H9 (cell line): ENCODE results near the gene MYO1F. TPM values are rescaled to one million over a fixed set of nuclear protein-coding genes. Genes with fewer than 3 reads are reported as not detected.

Experiments used
- DNase-seq: peaks from one replicate; pipeline ENCODE4 v3.0.0-alpha.2; 2017
- H2AFZ ChIP-seq: one replicate; pipeline ENCODE4 v1.6.1; 2013; ENCODE audit warnings: mild to moderate bottlenecking, low read length, control low read depth, moderate library complexity
- H2AK5ac ChIP-seq: 2 replicates; pipeline ENCODE4 v1.6.1; 2013; ENCODE audit warnings: low read length, control low read depth, mixed read lengths; ENCODE audit not compliant: insufficient read length
- H2BK120ac ChIP-seq: one replicate; pipeline ENCODE4 v1.6.1; 2013; ENCODE audit warnings: low read depth, mild to moderate bottlenecking, low read length, control low read depth, inconsistent platforms; ENCODE audit not compliant: poor library complexity, severe bottlenecking
- H2BK12ac ChIP-seq: 2 replicates; pipeline ENCODE4 v1.6.1; 2013; ENCODE audit warnings: low read length, control low read depth, mixed read lengths, low read depth; ENCODE audit not compliant: insufficient read length
- H2BK15ac ChIP-seq: 2 replicates; pipeline ENCODE4 v1.6.1; 2013; ENCODE audit warnings: low read depth, low read length, control low read depth
- H2BK20ac ChIP-seq: one replicate; pipeline ENCODE4 v1.6.1; 2013; ENCODE audit warnings: low read depth, mild to moderate bottlenecking, low read length, control low read depth, inconsistent platforms; ENCODE audit not compliant: poor library complexity, severe bottlenecking
- H2BK5ac ChIP-seq: 2 replicates; pipeline ENCODE4 v1.6.1; 2013; ENCODE audit warnings: low read length, control low read depth, mixed read lengths; ENCODE audit not compliant: insufficient read length
- H3K14ac ChIP-seq: 2 replicates; pipeline ENCODE4 v1.6.1; 2013; ENCODE audit warnings: low read length, control low read depth; ENCODE audit not compliant: insufficient read depth
- H3K18ac ChIP-seq: 2 replicates; pipeline ENCODE4 v1.6.1; 2013; ENCODE audit warnings: low read depth, mild to moderate bottlenecking, mixed read lengths, low read length, control low read depth; ENCODE audit not compliant: insufficient read length
- H3K23ac ChIP-seq: 2 replicates; pipeline ENCODE4 v1.6.1; 2013; ENCODE audit warnings: low read length, control low read depth, mixed read lengths, low read depth; ENCODE audit not compliant: insufficient read length
- H3K23me2 ChIP-seq: 2 replicates; pipeline ENCODE4 v1.6.1; 2013; ENCODE audit warnings: low read depth, mild to moderate bottlenecking, mixed read lengths, low read length, control low read depth; ENCODE audit not compliant: insufficient read length, poor library complexity, severe bottlenecking
- H3K27ac ChIP-seq: 2 replicates; pipeline ENCODE4 v1.5.1; 2013; ENCODE audit warnings: low read length, control low read depth, mixed read lengths, low read depth; ENCODE audit not compliant: insufficient read length
- H3K27me3 ChIP-seq: 2 replicates; pipeline ENCODE4 v1.6.1; 2013; ENCODE audit warnings: low read length, control low read depth, inconsistent platforms; ENCODE audit not compliant: insufficient read depth
- H3K4ac ChIP-seq: 2 replicates; pipeline ENCODE4 v1.6.1; 2013; ENCODE audit warnings: low read depth, mild to moderate bottlenecking, control low read depth, inconsistent platforms, low read length, moderate library complexity
- H3K4me1 ChIP-seq: 2 replicates; pipeline ENCODE4 v1.6.1; 2013; ENCODE audit warnings: low read length, control low read depth, inconsistent platforms; ENCODE audit not compliant: insufficient read depth
- H3K4me2 ChIP-seq: 2 replicates; pipeline ENCODE4 v1.6.1; 2013; ENCODE audit warnings: low read length, control low read depth, mixed read lengths; ENCODE audit not compliant: insufficient read length, insufficient read depth
- H3K56ac ChIP-seq: 2 replicates; pipeline ENCODE4 v1.6.1; 2013; ENCODE audit warnings: low read depth, mild to moderate bottlenecking, mixed read lengths, low read length, control low read depth; ENCODE audit not compliant: insufficient read length
- H3K79me1 ChIP-seq: 2 replicates; pipeline ENCODE4 v1.6.1; 2013; ENCODE audit warnings: low read depth, mild to moderate bottlenecking, moderate library complexity, low read length, control low read depth, inconsistent platforms; ENCODE audit not compliant: insufficient read depth, poor library complexity, severe bottlenecking
- H3K79me2 ChIP-seq: 2 replicates; pipeline ENCODE4 v1.6.1; 2013; ENCODE audit warnings: low read length, control low read depth, inconsistent platforms; ENCODE audit not compliant: insufficient read depth
- H3K9ac ChIP-seq: 2 replicates; pipeline ENCODE4 v1.6.1; 2013; ENCODE audit warnings: low read length, control low read depth, mixed read lengths; ENCODE audit not compliant: insufficient read length; ENCODE audit errors: extremely low read depth
- H3K9me3 ChIP-seq: one replicate; pipeline ENCODE4 v1.6.1; 2013; ENCODE audit warnings: low read depth, low read length, inconsistent platforms; ENCODE audit not compliant: control insufficient read depth
- H3T11ph ChIP-seq: one replicate; pipeline ENCODE4 v1.6.1; 2013; ENCODE audit warnings: mild to moderate bottlenecking, low read length, control low read depth, inconsistent platforms
- H4K20me1 ChIP-seq: one replicate; pipeline ENCODE4 v1.6.1; 2013; ENCODE audit not compliant: control insufficient read depth, insufficient read length, insufficient read depth
- H4K5ac ChIP-seq: 2 replicates; pipeline ENCODE4 v1.6.1; 2013; ENCODE audit warnings: low read depth, mild to moderate bottlenecking, mixed read lengths, low read length, control low read depth; ENCODE audit not compliant: insufficient read length
- H4K8ac ChIP-seq: replicated peaks from 2 replicates; pipeline ENCODE4 v1.6.1; 2013; ENCODE audit warnings: low read length, control low read depth, mixed read lengths, low read depth; ENCODE audit not compliant: insufficient read length
- H4K91ac ChIP-seq: 2 replicates; pipeline ENCODE4 v1.6.1; 2013; ENCODE audit warnings: low read depth, mild to moderate bottlenecking, moderate library complexity, mixed read lengths, low read length, control low read depth; ENCODE audit not compliant: insufficient read length
- H3K27ac Mint-ChIP-seq, 3 experiments: 2 replicates in 2 of 3; 3 replicates in 1 of 3; pipeline ENCODE4 v1.8.0; 2020 to 2021; ENCODE audit warnings: mixed read lengths in 3 of 3, mild to moderate bottlenecking in 1 of 3, moderate library complexity in 1 of 3
- H3K27me3 Mint-ChIP-seq: 2 replicates; pipeline ENCODE4 v1.8.0; 2021; ENCODE audit warnings: low read depth, mild to moderate bottlenecking, moderate library complexity, mixed read lengths
- H3K36me3 Mint-ChIP-seq, 3 experiments: 2 replicates in 2 of 3; 3 replicates in 1 of 3; pipeline ENCODE4 v1.8.0; 2020 to 2021; ENCODE audit warnings: low read depth in 3 of 3, mixed read lengths in 3 of 3; ENCODE audit not compliant: insufficient read depth in 1 of 3
- H3K4me1 Mint-ChIP-seq, 2 experiments: 2 replicates each; pipeline ENCODE4 v1.8.0; 2020; ENCODE audit warnings: mixed read lengths in 2 of 2
- H3K4me3 Mint-ChIP-seq, 2 experiments: 2 replicates in 1 of 2; 3 replicates in 1 of 2; pipeline ENCODE4 v1.8.0; 2020 to 2021; ENCODE audit warnings: mild to moderate bottlenecking in 2 of 2, mixed read lengths in 2 of 2, moderate library complexity in 1 of 2
- H3K9me3 Mint-ChIP-seq, 2 experiments: 2 replicates in 1 of 2; 3 replicates in 1 of 2; pipeline ENCODE4 v1.8.0; 2020; ENCODE audit warnings: mild to moderate bottlenecking in 2 of 2, mixed read lengths in 2 of 2, moderate library complexity in 1 of 2
- CTCF ChIP-seq: fragments of 200-600 bp; sonication (generic); conservative IDR thresholded peaks from 3 replicates; pipeline ENCODE4 v1.8.0; 2021; ENCODE audit warnings: antibody characterized with exemption, mild to moderate bottlenecking
- WGBS: extraction: QIAGEN DNeasy Blood & Tissue Kit; methylation state at CpG from one replicate; pipeline ENCODE4 v1.1.7; 2013; ENCODE audit warnings: missing lambda C conversion rate, low lambda C conversion rate, mixed read lengths; ENCODE audit not compliant: insufficient read length; ENCODE audit errors: extremely low coverage; 5-methylcytosine and 5-hydroxymethylcytosine counted together
- total RNA-seq: library from RNA; stranded (reverse); gene quantifications from 2 replicates; pipeline ENCODE4 v1.2.1, GENCODE V29; 2021

The MYO1F gene
- total RNA-seq, 1 experiment from 2014 or later = 1.0 TPM

- Histone ChIP-seq H3K4ac (no peak overlapping the region), H3K18ac (no peak overlapping the region), H3K4me2 (no peak overlapping the region), H2BK12ac (no peak overlapping the region), H4K5ac (no peak overlapping the region), H3K23me2 (no peaks in the 10 kb centered on the region), H3K14ac (no peak overlapping the region), H2BK20ac (no peak overlapping the region), H2BK120ac (no peak overlapping the region), H3K9ac (no peak overlapping the region), H2AK5ac (no peak overlapping the region), H3K79me2 (no peaks in the 10 kb centered on the region), H3T11ph (no peak overlapping the region), H4K20me1 (no peaks in the 10 kb centered on the region), H2BK5ac (no peak overlapping the region), H3K27ac (no peak overlapping the region), H3K9me3 (no peaks in the 10 kb centered on the region), H3K4me1 (no peaks in the 10 kb centered on the region), H3K27me3 (no peaks in the 10 kb centered on the region), H3K79me1 (no peaks in the 10 kb centered on the region), H2BK15ac (no peak overlapping the region), H2AFZ (no peak overlapping the region), H3K23ac (no peak overlapping the region), H3K56ac (no peak overlapping the region), H4K8ac (no peak overlapping the region), H4K91ac (no peak overlapping the region)
- TF ChIP-seq CTCF = no peak
- DNase-seq = no peak
- H3K4me3 Mint-ChIP-seq = no peak overlapping the region
- H3K4me1 Mint-ChIP-seq = no peaks in the 10 kb centered on the region
- H3K9me3 Mint-ChIP-seq = no peaks in the 10 kb centered on the region; a peak in 2 of 5 replicates
- H3K27me3 Mint-ChIP-seq = peaks cover 10% of the 10 kb centered on the region
- no peak overlapping the region for H3K27ac Mint-ChIP-seq
- WGBS = no CpG with 5 or more reads among the region's 5 CpGs
- H3K36me3 Mint-ChIP-seq = no peaks in the 10 kb centered on the region
Observed at GRCh38 chr19:8569066-8569771, 8.0 kb downstream of the MYO1F start.
